HG03442 (cell line): ENCODE results near the gene PDIK1L.

Experiments used
- ATAC-seq: cut with Tn5 transposase; IDR thresholded peaks from one replicate; pipeline ENCODE4 v1.9.1; 2021; ENCODE audit warnings: mild to moderate bottlenecking, moderate library complexity; ENCODE audit not compliant: unreplicated experiment

Gene PDIK1L

GRCh38 chr1:26169198-26169554 is 57.6 kb downstream of the PDIK1L start:
- ATAC-seq, result no peak

DNA sequence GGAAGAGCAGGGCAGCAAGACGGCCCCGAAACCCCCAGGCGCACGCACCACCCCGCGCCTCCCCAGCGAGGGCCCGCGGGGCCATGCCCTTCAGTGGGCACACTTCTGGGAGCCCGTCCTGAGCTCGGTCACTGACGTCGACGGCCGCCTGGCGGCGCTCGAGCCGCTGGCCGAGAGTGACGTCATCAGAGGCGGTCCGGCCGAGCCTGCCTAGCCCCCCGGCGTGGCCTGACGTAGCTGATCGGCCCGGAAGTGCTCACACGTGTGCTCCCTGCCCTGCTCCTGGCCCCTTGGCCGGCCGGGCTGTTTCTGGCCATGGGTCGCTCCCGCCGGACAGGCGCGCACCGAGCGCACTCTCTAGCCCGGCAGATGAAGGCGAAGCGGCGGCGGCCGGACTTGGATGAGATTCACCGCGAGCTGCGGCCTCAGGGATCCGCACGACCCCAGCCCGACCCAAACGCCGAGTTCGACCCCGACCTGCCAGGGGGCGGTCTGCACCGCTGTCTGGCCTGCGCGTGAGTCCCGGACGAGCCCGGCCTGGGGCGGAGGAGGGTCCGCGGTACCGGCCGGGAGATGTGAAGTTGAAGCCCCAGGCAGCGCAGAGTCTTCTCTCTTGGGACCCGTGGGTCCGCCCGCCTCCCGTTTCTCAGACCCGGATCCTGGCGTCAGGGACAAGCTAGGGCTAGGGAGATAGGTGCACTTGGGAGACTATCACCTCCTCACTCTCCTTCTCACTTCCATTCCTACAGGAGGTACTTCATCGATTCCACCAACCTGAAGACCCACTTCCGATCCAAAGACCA is 58.2 kb downstream of the PDIK1L start, which contains the start of gene ZNF593:
Gene ZNF593 (plus strand): TSS at position 240 of the 803 bp plus-strand sequence. CDS start 76 bp downstream, at position 316.
- peak; percentile 90 for ATAC-seq

- no peak for ATAC-seq
Observed at GRCh38 chr1:26170472-26170821, 58.8 kb downstream of the PDIK1L start.

DNA sequence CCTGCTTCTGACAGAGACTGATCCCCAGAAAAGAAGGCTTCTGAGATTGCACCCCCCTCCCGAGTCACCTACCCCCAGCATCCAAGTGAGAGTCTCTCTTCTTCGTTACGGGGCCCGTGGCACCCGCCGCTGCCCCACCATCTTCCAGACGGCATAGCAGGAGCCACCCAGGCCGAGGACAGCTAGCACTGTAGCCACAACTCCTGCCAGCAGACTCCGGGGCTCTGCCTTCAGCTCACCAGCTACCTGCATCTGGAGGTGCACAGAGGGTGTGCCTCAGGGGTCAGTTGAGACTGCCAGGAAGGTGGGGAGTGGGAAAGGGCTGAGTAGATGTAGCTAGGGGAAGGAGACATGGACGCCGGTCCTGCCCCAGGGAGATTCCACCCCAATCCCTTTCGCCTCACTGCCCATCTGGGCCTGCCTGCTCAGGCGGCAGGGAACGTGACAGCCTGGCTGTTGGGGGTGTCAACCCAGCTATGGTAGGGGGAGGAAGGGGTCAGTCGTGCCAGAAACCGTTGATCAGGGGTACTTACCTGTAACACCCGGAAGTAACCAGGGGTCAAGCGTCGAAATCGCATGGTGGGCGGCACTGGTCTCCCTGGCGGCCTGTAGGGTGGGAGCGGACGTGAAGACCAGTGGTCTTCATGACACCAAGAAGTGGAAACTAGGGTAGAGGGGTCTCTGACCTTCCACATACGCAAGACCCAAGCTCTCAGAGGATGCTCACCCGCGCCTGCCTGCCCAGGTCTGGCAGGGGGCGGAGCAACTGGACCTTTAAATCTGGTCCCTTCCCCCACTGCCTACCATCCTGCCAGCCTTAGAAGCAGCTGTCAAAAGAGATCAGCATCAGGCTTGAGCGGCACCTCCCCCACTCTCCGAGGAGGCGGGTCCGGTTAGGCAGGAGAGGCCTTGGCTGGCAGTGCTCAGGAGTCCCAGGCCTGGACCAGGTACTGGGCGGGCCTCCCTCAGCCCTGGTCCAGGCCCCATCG is 59.8 kb downstream of the PDIK1L start, which contains the start of gene ZNF593OS:
Gene ZNF593OS (minus strand): TSS at position 749 of the 989 bp plus-strand sequence. CDS start 171 bp downstream, at position 578.
- no peak for ATAC-seq
